ENCODE measurements around the gene NEO1. TPM values are rescaled to one million over a fixed set of nuclear protein-coding genes. Genes with fewer than 3 reads are reported as not detected.
"Not testable (repeated sequence)": the region's sequence is repeated elsewhere in the genome, so short reads cannot be mapped to it uniquely, and the experiment has no call there.

Gene NEO1
- total and polyA plus RNA-seq, 2 experiments from 2014 or later = 4.5 to 13.6 TPM

DNA sequence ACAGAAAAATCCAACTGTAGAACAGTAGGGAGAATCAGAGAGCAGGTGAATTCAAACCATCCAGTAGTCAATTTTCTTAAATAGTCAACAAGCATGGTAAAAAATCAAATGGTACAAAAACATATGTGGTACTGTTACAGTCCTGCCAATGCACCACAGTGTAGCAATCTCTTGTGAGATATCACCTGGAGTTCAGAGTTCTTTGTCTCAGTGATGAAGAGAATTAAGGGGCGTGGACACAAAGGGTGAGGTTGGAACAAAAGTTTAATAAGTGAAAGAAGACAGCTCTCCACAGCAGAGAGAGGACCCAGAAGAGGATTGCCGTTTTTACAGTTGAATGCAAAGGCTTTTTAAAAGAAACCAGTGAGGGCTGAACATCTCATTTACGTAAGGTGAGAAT is 113.2 kb downstream of the NEO1 start:
- H3K4me2 ChIP-seq (ENCODE audit: unreplicated experiment) = no peak overlapping the region
- no peaks in the 10 kb centered on the region for H3K9me3 ChIP-seq (ENCODE audit: low read depth)

DNA sequence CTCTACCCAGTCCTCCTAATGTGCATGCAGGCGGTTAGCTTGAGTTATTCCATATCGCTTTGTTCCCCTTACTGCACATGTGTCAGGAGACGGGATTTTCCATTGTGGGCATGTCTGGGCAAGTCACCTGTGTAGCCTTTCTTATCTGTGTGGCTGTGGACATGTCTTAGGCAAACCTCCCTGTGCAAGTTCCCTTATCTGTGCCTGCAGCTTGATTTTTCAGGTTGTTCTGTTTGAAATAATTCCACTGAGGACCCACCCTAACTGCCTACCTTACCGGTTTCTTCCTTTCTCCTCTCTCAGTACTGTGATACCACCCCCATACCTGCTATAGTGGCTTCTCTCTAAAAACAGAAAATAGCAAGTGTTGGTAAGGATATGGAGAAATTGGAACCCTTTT is 113.6 kb downstream of the NEO1 start:
- no peaks in the 10 kb centered on the region for H3K9me3 ChIP-seq (ENCODE audit: low read depth)
- no peak overlapping the region for H3K4me2 ChIP-seq (ENCODE audit: unreplicated experiment)
- H3F3A ChIP-seq (ENCODE audit: insufficient read depth) = no peaks in the 10 kb centered on the region
- no peaks in the 10 kb centered on the region for H3K27me3 ChIP-seq (replicated peaks; ENCODE audit: insufficient read depth)
- no peaks in the 10 kb centered on the region for H3K9me2 ChIP-seq (ENCODE audit: insufficient read depth)
- no peak for DNase-seq
- H2AFZ ChIP-seq = no peak overlapping the region
- in situ Hi-C loops (cut with MboI) = no loop called here
- H3K36me3 ChIP-seq (ENCODE audit: low read depth) = no peaks in the 10 kb centered on the region
- H3K9ac ChIP-seq = no peak overlapping the region
- no peak for TF ChIP-seq EZH2phosphoT487 (IDR thresholded peaks at IDR 0.05; ENCODE audit: insufficient read depth, low read depth)
- no peak for TF ChIP-seq EZH2 (IDR thresholded peaks at IDR 0.05; ENCODE audit: insufficient read depth, poor library complexity, severe bottlenecking)
- 97% methylated on average over 4 of the region's 4 CpGs for WGBS, 2 experiments (ENCODE audit: low coverage in 1 of 2, low lambda C conversion rate in 2 of 2, missing lambda C conversion rate in 2 of 2)
- no peak overlapping the region for H3K4me3 ChIP-seq
- H3K27ac ChIP-seq = no peak overlapping the region
- no peaks in the 10 kb centered on the region for H4K20me1 ChIP-seq (ENCODE audit: insufficient read depth)
- no peaks in the 10 kb centered on the region for H3K4me1 ChIP-seq (ENCODE audit: insufficient read depth)
- H3K79me2 ChIP-seq (ENCODE audit: insufficient read depth) = no peaks in the 10 kb centered on the region

More for the DNA sequence above, 113.2 kb downstream of the NEO1 start:
- DNase-seq = no peak
- H2AFZ ChIP-seq = no peak overlapping the region
- H3K36me3 ChIP-seq (ENCODE audit: low read depth) = no peaks in the 10 kb centered on the region
- H3K9ac ChIP-seq = no peak overlapping the region
- H4K20me1 ChIP-seq (ENCODE audit: insufficient read depth) = no peaks in the 10 kb centered on the region
- 86 to 89% methylated on average over 3 of the region's 3 CpGs for WGBS, 2 experiments (ENCODE audit: low coverage in 1 of 2, low lambda C conversion rate in 2 of 2, missing lambda C conversion rate in 2 of 2)
- no peaks in the 10 kb centered on the region for H3F3A ChIP-seq (ENCODE audit: insufficient read depth)
- in situ Hi-C loops (cut with MboI) = no loop called here
- no peaks in the 10 kb centered on the region for H3K27me3 ChIP-seq (replicated peaks; ENCODE audit: insufficient read depth)
- H3K4me3 ChIP-seq = no peak overlapping the region
- no peaks in the 10 kb centered on the region for H3K9me2 ChIP-seq (ENCODE audit: insufficient read depth)
- H3K79me2 ChIP-seq (ENCODE audit: insufficient read depth) = no peaks in the 10 kb centered on the region
- TF ChIP-seq EZH2phosphoT487 (IDR thresholded peaks at IDR 0.05; ENCODE audit: insufficient read depth, low read depth) (no peak), EZH2 (IDR thresholded peaks at IDR 0.05; ENCODE audit: insufficient read depth, poor library complexity, severe bottlenecking) (no peak)
- no peaks in the 10 kb centered on the region for H3K4me1 ChIP-seq (ENCODE audit: insufficient read depth)
- no peak overlapping the region for H3K27ac ChIP-seq

DNA sequence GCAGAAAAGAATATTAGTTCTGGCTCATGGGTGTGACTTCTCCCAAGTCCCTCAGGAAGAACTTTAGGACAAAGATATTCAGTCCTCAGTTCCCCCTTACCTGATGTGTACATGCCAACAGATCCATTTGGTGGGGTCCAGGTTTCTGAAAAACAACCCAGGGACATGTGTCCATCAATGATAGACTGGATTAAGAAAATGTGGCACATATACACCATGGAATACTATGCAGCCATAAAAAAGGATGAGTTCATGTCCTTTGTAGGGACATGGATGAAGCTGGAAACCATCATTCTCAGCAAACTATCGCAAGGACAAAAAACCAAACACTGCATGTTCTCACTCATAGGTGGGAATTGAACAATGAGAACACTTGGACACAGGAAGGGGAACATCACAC is 114.4 kb downstream of the NEO1 start:
- not testable (repeated sequence) for DNase-seq

DNA sequence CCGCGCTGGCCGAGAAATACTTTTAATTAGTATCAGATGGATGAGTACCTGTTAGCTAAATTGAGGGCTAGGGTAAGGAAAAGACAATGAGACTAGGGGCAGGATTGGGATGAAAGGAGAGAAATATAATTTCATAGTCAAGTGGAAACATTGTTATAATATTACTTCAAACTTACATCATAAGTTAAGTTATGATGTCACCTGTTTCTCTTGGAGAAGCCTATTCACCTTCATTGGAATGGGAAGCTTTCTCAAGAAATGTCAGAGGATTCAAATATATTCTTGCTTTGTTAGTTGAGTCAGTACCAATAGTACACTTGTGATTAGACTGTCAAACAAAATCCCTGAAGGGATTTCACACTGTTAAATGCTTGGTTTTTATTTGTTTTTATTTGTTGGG is 116.2 kb downstream of the NEO1 start:
- H3K4me2 ChIP-seq (ENCODE audit: unreplicated experiment) = no peak overlapping the region
- no peaks in the 10 kb centered on the region for H3K9me3 ChIP-seq (ENCODE audit: low read depth)
- in situ Hi-C loops (cut with MboI) = no loop called here
- no peaks in the 10 kb centered on the region for H4K20me1 ChIP-seq (ENCODE audit: insufficient read depth)
- H3K4me1 ChIP-seq (ENCODE audit: insufficient read depth) = no peaks in the 10 kb centered on the region
- DNase-seq = no peak
- 93 to 99% methylated on average over 3 of the region's 3 CpGs for WGBS, 2 experiments (ENCODE audit: low coverage in 1 of 2, low lambda C conversion rate in 2 of 2, missing lambda C conversion rate in 2 of 2)
- no peaks in the 10 kb centered on the region for H3K79me2 ChIP-seq (ENCODE audit: insufficient read depth)
- no peaks in the 10 kb centered on the region for H3K9me2 ChIP-seq (ENCODE audit: insufficient read depth)
- no peak overlapping the region for H2AFZ ChIP-seq
- TF ChIP-seq EZH2phosphoT487 (IDR thresholded peaks at IDR 0.05; ENCODE audit: insufficient read depth, low read depth) (no peak), EZH2 (IDR thresholded peaks at IDR 0.05; ENCODE audit: insufficient read depth, poor library complexity, severe bottlenecking) (no peak)
- no peak overlapping the region for H3K27ac ChIP-seq
- H3K9ac ChIP-seq = no peak overlapping the region
- no peak overlapping the region for H3K4me3 ChIP-seq
- H3F3A ChIP-seq (ENCODE audit: insufficient read depth) = no peaks in the 10 kb centered on the region
- H3K27me3 ChIP-seq (replicated peaks; ENCODE audit: insufficient read depth) = no peaks in the 10 kb centered on the region
- H3K36me3 ChIP-seq (ENCODE audit: low read depth) = no peaks in the 10 kb centered on the region

More for the DNA sequence above, 114.4 kb downstream of the NEO1 start:
- H3F3A ChIP-seq (ENCODE audit: insufficient read depth); H3K9me2 ChIP-seq (ENCODE audit: insufficient read depth); H3K4me1 ChIP-seq (ENCODE audit: insufficient read depth); H3K27me3 ChIP-seq (replicated peaks; ENCODE audit: insufficient read depth); H3K4me3 ChIP-seq; H2AFZ ChIP-seq; in situ Hi-C loops (cut with MboI); H3K79me2 ChIP-seq (ENCODE audit: insufficient read depth); H4K20me1 ChIP-seq (ENCODE audit: insufficient read depth); H3K9ac ChIP-seq; H3K36me3 ChIP-seq (ENCODE audit: low read depth); H3K9me3 ChIP-seq (ENCODE audit: low read depth); H3K27ac ChIP-seq; H3K4me2 ChIP-seq (ENCODE audit: unreplicated experiment): not testable (repeated sequence)
- WGBS, 2 experiments (ENCODE audit: low coverage in 1 of 2, low lambda C conversion rate in 2 of 2, missing lambda C conversion rate in 2 of 2) = no CpG with 5 or more reads among the region's 1 CpG

GRCh38 chr15:73171711-73172110 is 119.4 kb downstream of the NEO1 start:
- in situ Hi-C loops (cut with MboI) = no loop called here
- no peaks in the 10 kb centered on the region for H4K20me1 ChIP-seq (ENCODE audit: insufficient read depth)
- no peak for DNase-seq
- no peaks in the 10 kb centered on the region for H3K4me1 ChIP-seq (ENCODE audit: insufficient read depth)
- no peaks in the 10 kb centered on the region for H3K27me3 ChIP-seq (replicated peaks; ENCODE audit: insufficient read depth)
- no peaks in the 10 kb centered on the region for H3K9me2 ChIP-seq (ENCODE audit: insufficient read depth)
- H3K27ac ChIP-seq = no peak overlapping the region
- no peak for TF ChIP-seq EZH2 (IDR thresholded peaks at IDR 0.05; ENCODE audit: insufficient read depth, poor library complexity, severe bottlenecking)
- no peak for TF ChIP-seq EZH2phosphoT487 (IDR thresholded peaks at IDR 0.05; ENCODE audit: insufficient read depth, low read depth)
- H3F3A ChIP-seq (ENCODE audit: insufficient read depth) = no peaks in the 10 kb centered on the region
- H3K9ac ChIP-seq = no peak overlapping the region
- no peak overlapping the region for H2AFZ ChIP-seq
- no peaks in the 10 kb centered on the region for H3K36me3 ChIP-seq (ENCODE audit: low read depth)
- no peak overlapping the region for H3K4me2 ChIP-seq (ENCODE audit: unreplicated experiment)
- H3K4me3 ChIP-seq = no peak overlapping the region
- no peaks in the 10 kb centered on the region for H3K9me3 ChIP-seq (ENCODE audit: low read depth)
- WGBS, 2 experiments (ENCODE audit: low coverage in 1 of 2, low lambda C conversion rate in 2 of 2, missing lambda C conversion rate in 2 of 2) = 87 to 93% methylated on average over 9 of the region's 9 CpGs
- H3K79me2 ChIP-seq (ENCODE audit: insufficient read depth) = no peaks in the 10 kb centered on the region
